Large intestine (tissue), 3 donors: ENCODE data around the gene PDE4D. TPM values are rescaled to one million over a fixed set of nuclear protein-coding genes. Genes with fewer than 3 reads are reported as not detected.

Source experiments
- DNase-seq, 2 donors: peaks; one replicate each; pipeline versions ENCODE4 v3.0.0 to v3.0.0-alpha.2; 2013
- H3K27ac ChIP-seq: one replicate; pipeline ENCODE4 v1.5.1; 2013; ENCODE audit warnings: low read length
- H3K27me3 ChIP-seq: 2 replicates; pipeline ENCODE4 v1.6.1; 2013; ENCODE audit warnings: low read length; ENCODE audit not compliant: control insufficient read depth, insufficient read depth
- H3K36me3 ChIP-seq: 2 replicates; pipeline ENCODE4 v1.6.1; 2013; ENCODE audit warnings: low read length; ENCODE audit not compliant: control insufficient read depth, insufficient read depth
- H3K4me1 ChIP-seq: one replicate; pipeline ENCODE4 v1.6.1; 2013; ENCODE audit warnings: low read length; ENCODE audit not compliant: control insufficient read depth, insufficient read depth
- H3K4me3 ChIP-seq: one replicate; pipeline ENCODE4 v1.5.1; 2013; ENCODE audit warnings: low read length
- H3K9me3 ChIP-seq: one replicate; pipeline ENCODE4 v1.6.1; 2013; ENCODE audit warnings: mild to moderate bottlenecking, low read depth, low read length, moderate library complexity; ENCODE audit not compliant: control insufficient read depth
- WGBS: methylation state at CpG from one replicate; pipeline ENCODE4 v1.1.5; 2013; ENCODE audit warnings: low lambda C conversion rate; ENCODE audit not compliant: insufficient coverage; 5-methylcytosine and 5-hydroxymethylcytosine counted together
- polyA plus RNA-seq: library from polyadenylated mRNA; unstranded; fragments of 120-200 nt; gene quantifications from one replicate; pipeline ENCODE4 v1.2.1, GENCODE V29; 2013

The PDE4D gene
- polyA plus RNA-seq, 1 donor = 13.5 TPM

DNA sequence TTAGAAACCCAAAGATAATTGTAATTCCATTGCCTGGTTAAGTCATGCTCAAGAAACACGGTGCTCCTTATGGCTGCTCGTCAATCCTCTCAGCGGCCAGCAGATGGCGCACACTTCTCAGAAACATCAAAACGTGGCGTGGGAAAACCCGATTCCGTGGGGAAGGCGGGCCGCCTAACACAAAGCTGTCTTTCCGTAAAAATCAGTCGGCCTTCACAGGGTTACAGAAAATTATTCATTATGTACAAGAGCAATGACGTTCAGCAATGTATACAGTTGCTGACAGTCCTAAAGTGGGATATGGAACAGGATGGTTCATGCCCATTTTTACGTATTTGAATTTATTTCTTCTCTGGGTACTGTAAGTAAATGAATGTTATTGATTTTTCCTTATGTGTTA is 83.5 kb downstream of the PDE4D start:
- Histone ChIP-seq H3K27ac (no peak overlapping the region), H3K9me3 (no peaks in the 10 kb centered on the region), H3K4me3 (no peak overlapping the region), H3K27me3 (no peaks in the 10 kb centered on the region), H3K36me3 (no peaks in the 10 kb centered on the region), H3K4me1 (no peaks in the 10 kb centered on the region)
- DNase-seq = peak; percentile 61 to 73
- 60% methylated on average over 1 of the region's 14 CpGs for WGBS

DNA sequence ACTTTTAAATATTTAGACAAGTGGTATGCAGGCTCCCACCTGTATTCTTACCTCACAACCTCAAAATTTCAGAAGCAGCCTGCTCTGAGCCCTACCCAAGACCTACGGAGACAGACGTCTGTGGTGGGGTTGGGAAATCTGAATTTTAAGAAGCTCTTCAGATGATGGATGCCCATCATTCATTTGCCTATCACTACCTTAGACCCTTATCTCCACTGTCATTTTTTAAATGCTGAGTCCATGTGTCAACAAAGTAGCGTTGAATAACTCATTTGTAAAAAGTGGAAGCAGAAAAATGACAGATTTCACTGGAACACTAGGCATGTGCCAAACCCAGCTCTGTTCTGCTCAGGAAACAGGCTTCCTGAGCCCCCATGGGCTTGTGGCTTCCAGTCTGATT is 85.7 kb downstream of the PDE4D start:
- H3K4me1 ChIP-seq = no peaks in the 10 kb centered on the region
- H3K27ac ChIP-seq = no peak overlapping the region
- H3K27me3 ChIP-seq = no peaks in the 10 kb centered on the region
- no CpG with 5 or more reads among the region's 3 CpGs for WGBS
- no peaks in the 10 kb centered on the region for H3K9me3 ChIP-seq
- DNase-seq = no peak
- H3K4me3 ChIP-seq = no peak overlapping the region
- H3K36me3 ChIP-seq = no peaks in the 10 kb centered on the region

DNA sequence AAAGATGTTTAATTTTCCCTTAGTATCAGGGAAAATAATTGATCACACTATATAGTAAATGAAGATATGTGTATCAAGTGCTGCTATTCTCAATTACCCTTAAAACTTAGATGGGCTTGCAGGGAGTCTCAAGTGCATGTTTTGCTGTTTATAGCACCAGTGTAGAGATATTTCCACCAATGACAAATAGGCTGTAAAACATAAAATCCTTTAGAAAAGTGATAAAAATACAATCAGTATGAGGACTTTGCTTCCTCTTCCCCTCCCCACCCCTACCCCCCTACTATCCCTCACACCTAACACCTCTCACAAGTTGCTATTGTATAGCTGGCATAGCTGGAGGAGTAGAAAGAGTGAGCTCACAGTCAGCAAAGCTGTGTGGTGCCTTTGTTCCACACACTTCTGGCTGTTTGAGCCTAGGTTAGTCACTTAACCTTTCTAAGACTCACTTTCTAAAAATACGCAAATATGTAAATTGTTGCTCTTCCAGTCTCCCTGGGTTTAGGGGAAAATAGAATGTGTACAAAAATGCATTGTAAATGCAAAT is 93.1 kb downstream of the PDE4D start:
- H3K4me1 ChIP-seq = peaks cover 9% of the 10 kb centered on the region
- no peaks in the 10 kb centered on the region for H3K27me3 ChIP-seq
- DNase-seq = peak in 1 of 2 donors; percentile 64
- no peak overlapping the region for H3K4me3 ChIP-seq
- no peaks in the 10 kb centered on the region for H3K36me3 ChIP-seq
- no peaks in the 10 kb centered on the region for H3K9me3 ChIP-seq
- H3K27ac ChIP-seq = no peak overlapping the region
- WGBS = no CpG with 5 or more reads among the region's 1 CpG

DNA sequence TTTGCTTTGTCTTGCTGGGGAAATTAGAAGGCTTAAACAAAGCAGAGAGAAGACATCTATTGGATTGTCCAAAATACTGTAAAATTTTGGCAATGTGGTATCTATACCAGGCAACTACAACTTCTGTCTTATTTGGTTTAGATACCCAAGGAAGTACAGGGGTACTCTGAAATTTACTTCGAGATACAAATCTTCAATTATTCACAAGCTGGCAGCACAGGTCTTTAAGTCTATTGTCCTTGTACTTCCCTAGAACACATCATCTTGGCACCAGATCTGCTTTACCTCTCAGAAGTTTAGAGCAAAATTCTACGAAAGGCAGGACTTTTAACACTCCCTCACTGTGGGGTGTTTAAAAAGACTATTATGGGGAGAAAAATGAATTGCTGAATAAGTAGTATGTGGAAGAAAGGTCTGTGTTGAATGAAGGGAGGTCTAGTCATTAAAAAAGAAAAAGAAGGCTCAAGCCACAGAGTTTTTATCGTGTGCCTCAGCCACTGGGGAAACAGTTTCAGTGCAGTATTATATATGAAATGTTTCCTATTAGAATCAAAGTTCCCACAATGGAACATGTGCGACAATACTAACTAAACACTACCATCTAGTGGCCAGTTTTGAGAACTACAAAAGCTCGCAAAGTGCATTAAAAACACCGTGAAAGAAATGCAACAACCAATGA is 93.7 kb downstream of the PDE4D start:
- no peaks in the 10 kb centered on the region for H3K36me3 ChIP-seq
- H3K27me3 ChIP-seq = no peaks in the 10 kb centered on the region
- H3K4me1 ChIP-seq = peaks cover 9% of the 10 kb centered on the region
- peak overlapping the region; percentile 31 for H3K27ac ChIP-seq
- no peaks in the 10 kb centered on the region for H3K9me3 ChIP-seq
- DNase-seq = peak in 1 of 2 donors; percentile 30
- WGBS = 28% methylated on average over 3 of the region's 6 CpGs
- no peak overlapping the region for H3K4me3 ChIP-seq

DNA sequence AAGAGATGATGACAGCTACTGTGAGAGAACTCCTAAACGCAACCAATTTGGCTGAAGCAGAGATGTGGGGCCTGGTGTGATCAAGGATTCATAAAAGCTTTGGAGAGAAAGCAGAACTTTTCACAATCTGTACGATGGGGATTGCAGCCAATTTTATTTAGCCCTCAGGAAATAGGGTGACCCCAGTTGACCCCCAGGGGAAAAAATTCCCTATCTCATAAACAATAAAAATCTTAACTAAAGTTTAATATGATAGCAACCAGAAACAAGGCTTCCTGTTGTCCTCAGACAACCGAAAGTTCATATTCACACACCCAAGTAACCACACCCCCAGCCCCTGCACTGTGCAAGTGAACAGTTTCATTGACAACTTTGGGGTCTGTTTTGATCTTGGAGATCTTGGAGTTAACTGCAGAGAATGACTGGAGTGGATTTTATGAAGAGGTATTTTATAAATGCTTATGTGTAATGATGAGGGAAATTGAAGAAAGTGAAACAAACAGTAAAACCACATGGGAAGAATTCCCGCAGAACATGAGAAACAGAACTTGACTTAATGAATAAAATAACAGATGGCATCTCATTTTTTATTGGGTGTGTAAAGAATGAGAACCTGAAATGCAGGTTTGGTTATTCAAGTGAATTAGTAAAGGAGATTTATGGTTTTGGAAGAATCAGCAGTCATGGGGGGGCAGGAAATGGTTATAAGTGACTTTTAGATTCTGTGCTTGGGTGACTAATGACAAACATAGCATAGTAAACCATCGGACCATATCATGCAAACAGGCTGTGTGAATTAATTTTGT is 94.5 kb downstream of the PDE4D start:
- 40% methylated on average over 1 of the region's 5 CpGs for WGBS
- no peaks in the 10 kb centered on the region for H3K36me3 ChIP-seq
- no peaks in the 10 kb centered on the region for H3K9me3 ChIP-seq
- no peak overlapping the region for H3K27ac ChIP-seq
- no peaks in the 10 kb centered on the region for H3K27me3 ChIP-seq
- no peak overlapping the region for H3K4me3 ChIP-seq
- peak; percentile 45 to 74 for DNase-seq
- H3K4me1 ChIP-seq = peaks cover 9% of the 10 kb centered on the region

DNA sequence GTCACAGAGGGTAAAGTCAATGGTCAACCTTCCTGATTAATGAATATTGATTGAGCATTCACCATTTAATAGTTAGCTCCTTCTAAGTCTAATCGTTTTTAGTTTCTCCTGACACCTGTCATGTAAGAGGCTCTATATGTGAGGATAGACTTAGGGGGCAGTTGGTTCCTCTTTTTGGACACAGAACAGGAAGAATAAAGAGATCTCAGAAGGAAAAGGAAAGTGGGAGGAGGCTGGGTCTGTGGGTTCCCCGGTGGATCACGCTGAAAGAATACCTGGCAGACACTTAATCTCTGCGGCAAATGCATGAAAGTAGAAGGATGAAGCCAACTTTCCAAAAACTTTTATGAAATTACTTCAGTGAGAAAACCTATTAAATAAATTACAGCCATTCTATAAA is 98.4 kb downstream of the PDE4D start:
- Histone ChIP-seq H3K27me3 (no peaks in the 10 kb centered on the region), H3K36me3 (no peaks in the 10 kb centered on the region), H3K9me3 (no peaks in the 10 kb centered on the region), H3K4me3 (no peak overlapping the region), H3K27ac (no peak overlapping the region), H3K4me1 (peaks cover 9% of the 10 kb centered on the region)
- 100% methylated on average over 1 of the region's 4 CpGs for WGBS
- no peak for DNase-seq

DNA sequence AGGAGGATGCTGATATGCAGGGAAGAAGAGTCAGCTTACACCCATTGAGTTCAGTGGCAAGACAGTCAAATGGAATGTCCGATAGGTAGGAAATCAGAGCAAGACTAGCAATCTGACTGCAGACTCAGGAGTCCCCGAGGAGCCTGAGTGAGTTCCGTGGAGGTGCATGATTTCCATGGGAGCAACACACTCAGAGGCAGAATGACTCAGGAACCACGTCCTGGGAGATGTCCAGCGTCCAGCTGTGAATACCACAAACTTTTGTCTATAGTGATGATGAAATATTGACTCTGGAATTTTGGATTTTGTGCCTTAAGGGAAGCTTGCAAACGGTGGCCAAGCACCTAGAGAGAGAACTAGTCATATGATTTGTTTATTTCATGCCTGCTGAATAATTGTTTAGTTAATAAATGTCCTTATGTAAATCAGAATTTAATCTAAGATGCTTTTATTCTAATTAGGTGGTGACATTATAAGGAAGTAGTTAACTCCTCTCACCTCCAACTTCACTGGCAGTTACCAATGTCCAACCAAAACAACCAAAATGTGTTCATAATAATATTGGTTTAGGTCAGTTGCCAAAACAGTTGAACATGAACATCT is 100.4 kb downstream of the PDE4D start:
- WGBS = no CpG with 5 or more reads among the region's 6 CpGs
- H3K9me3 ChIP-seq = no peaks in the 10 kb centered on the region
- no peak overlapping the region for H3K4me3 ChIP-seq
- H3K4me1 ChIP-seq = no peaks in the 10 kb centered on the region
- H3K36me3 ChIP-seq = no peaks in the 10 kb centered on the region
- H3K27me3 ChIP-seq = no peaks in the 10 kb centered on the region
- H3K27ac ChIP-seq = no peak overlapping the region
- DNase-seq = no peak

DNA sequence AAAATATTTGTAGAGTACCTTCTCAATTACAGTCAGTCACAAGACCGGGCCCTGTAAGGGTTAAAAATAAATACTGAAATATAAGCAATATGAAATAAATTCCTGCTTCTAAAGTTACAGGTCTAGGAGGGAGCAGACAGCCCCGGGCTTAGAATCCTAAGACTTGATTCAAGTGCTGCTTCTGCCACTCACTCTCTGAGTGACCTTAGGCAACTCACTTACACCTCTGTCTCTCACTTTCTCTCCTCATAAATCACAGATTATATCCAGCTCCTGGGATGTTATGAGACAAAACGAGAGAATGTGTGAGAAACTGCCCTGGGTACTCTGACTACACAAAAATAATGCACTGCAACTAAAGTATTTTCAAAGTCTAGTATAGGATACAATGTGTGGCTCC is 101.9 kb downstream of the PDE4D start:
- Histone ChIP-seq H3K4me1 (no peaks in the 10 kb centered on the region), H3K27ac (no peak overlapping the region), H3K9me3 (no peaks in the 10 kb centered on the region), H3K36me3 (no peaks in the 10 kb centered on the region), H3K4me3 (no peak overlapping the region), H3K27me3 (no peaks in the 10 kb centered on the region)
- 80% methylated on average over 1 of the region's 3 CpGs for WGBS
- DNase-seq = no peak

DNA sequence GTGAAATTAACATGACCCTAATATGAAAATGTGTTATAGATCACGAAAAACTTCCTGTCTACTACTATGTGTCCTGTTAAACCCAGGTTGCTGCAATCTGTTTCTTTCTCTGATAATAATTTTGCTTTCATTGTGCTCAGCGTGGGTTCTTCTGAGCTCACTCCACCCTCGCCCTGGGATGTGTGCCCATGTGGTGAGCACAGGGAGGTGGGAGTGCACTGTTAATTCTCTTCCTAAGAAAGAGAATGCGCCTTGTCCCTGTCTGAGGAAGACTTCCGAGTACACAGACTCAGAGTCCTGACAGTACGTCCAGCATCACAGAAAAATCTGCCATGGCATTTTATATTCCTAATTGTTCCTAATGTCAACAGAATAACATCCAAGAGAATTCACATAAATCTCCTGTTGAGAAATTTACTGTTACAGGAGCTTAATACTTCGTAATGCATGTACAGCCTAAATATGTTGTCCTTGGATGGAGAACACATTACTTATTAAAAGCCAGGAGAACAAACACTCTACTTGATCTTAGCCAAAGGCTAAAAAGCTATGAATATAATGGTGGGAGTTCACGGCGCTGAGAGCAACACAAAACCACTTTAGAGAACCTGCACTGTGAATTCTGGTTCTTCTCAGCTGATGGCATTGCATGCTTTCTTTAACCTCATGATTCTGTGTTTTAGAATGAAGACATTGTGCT is 102.6 kb downstream of the PDE4D start:
- no peaks in the 10 kb centered on the region for H3K4me1 ChIP-seq
- H3K27me3 ChIP-seq = no peaks in the 10 kb centered on the region
- H3K27ac ChIP-seq = no peak overlapping the region
- WGBS = 86% methylated on average over 1 of the region's 9 CpGs
- H3K4me3 ChIP-seq = no peak overlapping the region
- no peaks in the 10 kb centered on the region for H3K9me3 ChIP-seq
- DNase-seq = no peak
- H3K36me3 ChIP-seq = no peaks in the 10 kb centered on the region

DNA sequence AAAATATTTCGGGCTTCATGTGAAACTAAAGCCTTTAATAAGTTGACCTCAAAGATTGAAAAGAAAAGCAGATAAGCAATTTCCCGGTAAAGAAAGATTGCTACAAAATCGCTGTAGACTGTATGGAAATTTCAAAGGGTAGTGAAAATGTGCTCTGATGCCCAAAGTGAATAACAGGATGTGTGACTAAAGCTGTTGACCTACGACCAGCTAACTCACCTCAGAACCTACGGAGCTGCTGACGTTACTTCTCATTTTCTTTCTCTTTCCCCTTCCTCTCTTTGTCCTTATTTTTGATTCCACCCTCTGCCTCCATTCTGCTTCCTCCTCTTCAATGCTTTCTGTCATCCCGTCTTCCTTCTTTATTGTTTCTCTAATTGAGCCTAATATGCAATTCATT is 103.2 kb downstream of the PDE4D start:
- Histone ChIP-seq H3K4me1 (no peaks in the 10 kb centered on the region), H3K4me3 (no peak overlapping the region), H3K9me3 (no peaks in the 10 kb centered on the region), H3K27me3 (no peaks in the 10 kb centered on the region), H3K27ac (no peak overlapping the region), H3K36me3 (no peaks in the 10 kb centered on the region)
- WGBS = 84% methylated on average over 7 of the region's 7 CpGs
- DNase-seq = no peak
